NCI-H526 (cell line): ENCODE data around the gene PTPRN2.

ENCODE experiments used
- DNase-seq, 2 experiments: peaks; one replicate each; lab custom pipeline; 2025; lab: John Stamatoyannopoulos, UW

The PTPRN2 gene

GRCh38 chr7:157553256-157553655 lies 1034.4 kb downstream of the PTPRN2 start:
- DNase-seq = no peak

- DNase-seq = no peak
Measured at GRCh38 chr7:157552295-157552993, 1035.2 kb downstream of the PTPRN2 start.

GRCh38 chr7:157551325-157552070 lies 1036.1 kb downstream of the PTPRN2 start:
- DNase-seq = no peak

GRCh38 chr7:157550300-157551275 lies 1037.0 kb downstream of the PTPRN2 start:
- no peak for DNase-seq

- DNase-seq = no peak
Measured at GRCh38 chr7:157549612-157550299, 1037.9 kb downstream of the PTPRN2 start.

- no peak for DNase-seq
Measured at GRCh38 chr7:157548691-157549303, 1038.8 kb downstream of the PTPRN2 start.

GRCh38 chr7:157547611-157548010 lies 1040.0 kb downstream of the PTPRN2 start:
- no peak for DNase-seq

- DNase-seq = no peak
Measured at GRCh38 chr7:157547102-157547501, 1040.5 kb downstream of the PTPRN2 start.

- DNase-seq = no peak
Measured at GRCh38 chr7:157545681-157546060, 1042.0 kb downstream of the PTPRN2 start.

GRCh38 chr7:157544980-157545680 lies 1042.5 kb downstream of the PTPRN2 start:
- no peak for DNase-seq

GRCh38 chr7:157544226-157544625 lies 1043.4 kb downstream of the PTPRN2 start:
- DNase-seq = no peak

GRCh38 chr7:157543791-157544190 lies 1043.8 kb downstream of the PTPRN2 start:
- no peak for DNase-seq

GRCh38 chr7:157543276-157543675 lies 1044.3 kb downstream of the PTPRN2 start:
- no peak for DNase-seq

- no peak for DNase-seq
Measured at GRCh38 chr7:157542068-157543021, 1045.3 kb downstream of the PTPRN2 start.

- no peak for DNase-seq
Measured at GRCh38 chr7:157541295-157542067, 1046.1 kb downstream of the PTPRN2 start.

- DNase-seq = no peak
Measured at GRCh38 chr7:157540606-157541294, 1046.9 kb downstream of the PTPRN2 start.

GRCh38 chr7:157540020-157540419 lies 1047.6 kb downstream of the PTPRN2 start:
- no peak for DNase-seq

GRCh38 chr7:157539521-157539920 lies 1048.1 kb downstream of the PTPRN2 start:
- DNase-seq = no peak
